HUES64 (cell line): Measurements from ENCODE around the gene SORCS3.

ENCODE experiments used
- H3K27ac ChIP-seq: 2 replicates; pipeline ENCODE4 v1.7.0; 2013; ENCODE audit warnings: low read depth, low read length, inconsistent platforms
- H3K27me3 ChIP-seq: 2 replicates; pipeline ENCODE4 v1.6.1; 2013; ENCODE audit warnings: mild to moderate bottlenecking, low read length; ENCODE audit not compliant: insufficient read depth
- H3K36me3 ChIP-seq: 2 replicates; pipeline ENCODE4 v1.6.1; 2013; ENCODE audit warnings: mild to moderate bottlenecking, low read length; ENCODE audit not compliant: insufficient read depth
- H3K4me1 ChIP-seq: 2 replicates; pipeline ENCODE4 v1.6.1; 2013; ENCODE audit warnings: mild to moderate bottlenecking, low read length, moderate library complexity; ENCODE audit not compliant: insufficient read depth
- H3K4me3 ChIP-seq: 2 replicates; pipeline ENCODE4 v1.5.1; 2013; ENCODE audit warnings: mild to moderate bottlenecking, low read length, moderate library complexity
- H3K9ac ChIP-seq: 2 replicates; pipeline ENCODE4 v1.6.1; 2013; ENCODE audit warnings: mild to moderate bottlenecking, low read depth, low read length
- H3K9me3 ChIP-seq: 2 replicates; pipeline ENCODE4 v1.6.1; 2013; ENCODE audit warnings: low read depth, low read length; ENCODE audit not compliant: insufficient read depth
- WGBS: fragments of 150-250, 120-280 bp; methylation state at CpG from one replicate; pipeline ENCODE4 v1.1.7; 2013; ENCODE audit warnings: missing lambda C conversion rate; 5-methylcytosine and 5-hydroxymethylcytosine counted together

Gene SORCS3

GRCh38 chr10:104741127-104741526 is 100.0 kb downstream of the SORCS3 start:
- H3K9me3 ChIP-seq = no peaks in the 10 kb centered on the region
- H3K4me1 ChIP-seq = no peaks in the 10 kb centered on the region
- no peaks in the 10 kb centered on the region for H3K27me3 ChIP-seq
- H3K27ac ChIP-seq = no peak overlapping the region
- WGBS = 95% methylated on average over 3 of the region's 3 CpGs
- no peak overlapping the region for H3K4me3 ChIP-seq
- H3K36me3 ChIP-seq = no peaks in the 10 kb centered on the region
- H3K9ac ChIP-seq = no peak overlapping the region

GRCh38 chr10:104744052-104744451 is 103.0 kb downstream of the SORCS3 start:
- Histone ChIP-seq H3K9ac (no peak overlapping the region), H3K27me3 (no peaks in the 10 kb centered on the region), H3K27ac (no peak overlapping the region), H3K36me3 (no peaks in the 10 kb centered on the region), H3K9me3 (no peaks in the 10 kb centered on the region), H3K4me1 (no peaks in the 10 kb centered on the region), H3K4me3 (no peak overlapping the region)
- WGBS = 100% methylated on average over 1 of the region's 1 CpG

GRCh38 chr10:104750291-104750690 is 109.2 kb downstream of the SORCS3 start:
- no peaks in the 10 kb centered on the region for H3K9me3 ChIP-seq
- H3K4me3 ChIP-seq = no peak overlapping the region
- no peaks in the 10 kb centered on the region for H3K36me3 ChIP-seq
- H3K27me3 ChIP-seq = no peaks in the 10 kb centered on the region
- H3K9ac ChIP-seq = no peak overlapping the region
- 88% methylated on average over 2 of the region's 2 CpGs for WGBS
- no peak overlapping the region for H3K27ac ChIP-seq
- no peaks in the 10 kb centered on the region for H3K4me1 ChIP-seq

DNA sequence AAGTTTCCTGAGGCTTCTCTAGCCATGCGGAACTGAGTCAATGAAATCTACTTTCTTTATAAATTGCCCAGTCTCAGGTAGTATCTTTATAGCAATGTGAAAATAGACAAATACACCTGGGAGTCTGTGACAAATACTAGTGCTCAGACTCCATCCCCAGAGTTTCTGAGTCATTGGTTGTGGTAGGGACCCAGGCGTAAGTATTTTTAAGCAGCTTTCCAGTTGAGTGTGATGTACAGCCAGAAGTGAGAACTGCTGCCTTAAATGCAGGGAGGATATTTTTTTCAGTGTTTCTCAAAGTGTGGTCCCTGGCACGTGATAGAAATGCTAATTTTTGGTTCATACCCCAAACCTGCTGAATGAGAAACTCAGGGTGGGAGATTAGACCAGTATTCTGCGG is 121.7 kb downstream of the SORCS3 start:
- H3K9me3 ChIP-seq = no peaks in the 10 kb centered on the region
- H3K27ac ChIP-seq = no peak overlapping the region
- peaks cover 6% of the 10 kb centered on the region; the same call in 1 of the 2 replicates for H3K4me1 ChIP-seq
- H3K36me3 ChIP-seq = no peaks in the 10 kb centered on the region
- WGBS = 88% methylated on average over 4 of the region's 4 CpGs
- no peak overlapping the region for H3K9ac ChIP-seq
- no peaks in the 10 kb centered on the region for H3K27me3 ChIP-seq
- H3K4me3 ChIP-seq = no peak overlapping the region

DNA sequence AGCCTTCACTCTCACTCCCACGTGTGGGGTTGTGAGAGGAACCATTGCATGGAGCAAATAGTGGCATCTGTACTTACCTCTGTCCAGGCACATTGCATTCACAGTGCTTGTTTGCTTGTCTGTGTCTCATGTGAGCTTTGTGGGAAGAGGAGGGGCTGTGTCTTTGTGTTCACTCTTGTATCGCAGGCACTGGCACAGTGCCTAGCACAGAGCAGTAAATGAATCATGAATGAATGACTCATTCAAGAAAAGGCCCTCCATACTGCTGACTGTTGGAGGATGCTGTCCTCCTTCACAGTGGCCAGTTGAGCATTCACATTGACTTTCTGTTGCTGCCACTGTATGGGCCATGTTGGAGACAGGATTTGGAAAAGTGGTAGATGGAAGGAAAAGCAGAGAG is 125.3 kb downstream of the SORCS3 start:
- H3K4me1 ChIP-seq = peaks cover 6% of the 10 kb centered on the region; the same call in 1 of the 2 replicates
- no peaks in the 10 kb centered on the region for H3K27me3 ChIP-seq
- no peak overlapping the region for H3K4me3 ChIP-seq
- H3K9ac ChIP-seq = no peak overlapping the region
- H3K9me3 ChIP-seq = no peaks in the 10 kb centered on the region
- no peaks in the 10 kb centered on the region for H3K36me3 ChIP-seq
- WGBS = 48% methylated on average over 2 of the region's 2 CpGs
- no peak overlapping the region for H3K27ac ChIP-seq

- no peak overlapping the region for H3K4me3 ChIP-seq
- H3K27me3 ChIP-seq = no peaks in the 10 kb centered on the region
- peaks cover 6% of the 10 kb centered on the region; the same call in 1 of the 2 replicates for H3K4me1 ChIP-seq
- no peaks in the 10 kb centered on the region for H3K36me3 ChIP-seq
- no peak overlapping the region for H3K9ac ChIP-seq
- H3K9me3 ChIP-seq = no peaks in the 10 kb centered on the region
- no peak overlapping the region for H3K27ac ChIP-seq
- WGBS = 45% methylated on average over 2 of the region's 2 CpGs
Measured at GRCh38 chr10:104767282-104767681, 126.2 kb downstream of the SORCS3 start.

DNA sequence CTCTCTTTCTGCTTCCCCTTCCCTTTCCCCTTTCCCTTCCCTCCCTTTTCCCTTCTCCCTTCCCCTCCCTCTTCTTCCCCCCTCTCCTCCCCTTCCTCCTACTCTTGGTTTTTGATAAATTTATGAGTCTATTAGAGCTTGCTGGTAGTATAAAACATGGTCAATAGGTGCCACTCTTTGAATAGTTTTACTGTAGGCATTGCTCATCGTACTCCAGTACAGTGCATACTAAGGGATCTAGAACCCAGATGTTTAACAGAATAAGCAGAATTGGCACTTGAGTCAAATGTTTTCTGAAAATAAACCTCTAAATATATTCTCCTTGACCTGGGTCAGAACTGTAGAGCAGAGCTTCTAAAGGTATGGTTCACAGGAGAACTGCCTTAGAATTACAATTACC is 126.7 kb downstream of the SORCS3 start:
- Histone ChIP-seq H3K27me3 (no peaks in the 10 kb centered on the region), H3K36me3 (no peaks in the 10 kb centered on the region), H3K27ac (no peak overlapping the region), H3K4me3 (no peak overlapping the region), H3K9ac (no peak overlapping the region), H3K9me3 (no peaks in the 10 kb centered on the region), H3K4me1 (peaks cover 6% of the 10 kb centered on the region; the same call in 1 of the 2 replicates)
- WGBS = 95% methylated on average over 1 of the region's 1 CpG

GRCh38 chr10:104773105-104773504 is 132.0 kb downstream of the SORCS3 start:
- Histone ChIP-seq H3K4me1 (no peaks in the 10 kb centered on the region), H3K9me3 (no peaks in the 10 kb centered on the region), H3K27ac (no peak overlapping the region), H3K36me3 (no peaks in the 10 kb centered on the region), H3K4me3 (no peak overlapping the region), H3K9ac (no peak overlapping the region), H3K27me3 (no peaks in the 10 kb centered on the region)
- WGBS = 85% methylated on average over 3 of the region's 3 CpGs

DNA sequence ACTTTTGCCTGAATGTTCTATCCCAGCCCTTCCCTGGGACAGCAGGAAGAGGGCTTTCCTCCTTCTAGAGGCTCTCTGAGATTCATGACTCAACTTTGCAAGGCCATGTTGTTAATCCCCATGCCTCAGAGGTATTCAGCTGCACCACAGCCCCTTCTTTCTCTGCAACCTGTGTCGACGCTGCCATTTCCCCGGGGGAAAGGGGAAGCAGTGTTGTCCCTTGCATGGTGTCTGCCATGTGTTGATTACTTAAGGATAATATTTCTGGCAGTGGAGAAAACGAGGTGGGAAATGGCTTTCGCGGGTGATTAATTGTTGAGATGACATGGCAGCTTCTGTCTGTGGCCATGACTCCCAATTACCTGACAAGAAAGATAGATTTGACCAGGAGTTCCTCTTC is 133.1 kb downstream of the SORCS3 start:
- H3K27ac ChIP-seq = no peak overlapping the region
- no peaks in the 10 kb centered on the region for H3K27me3 ChIP-seq
- no peaks in the 10 kb centered on the region for H3K4me1 ChIP-seq
- 83% methylated on average over 6 of the region's 6 CpGs for WGBS
- H3K4me3 ChIP-seq = no peak overlapping the region
- H3K9ac ChIP-seq = no peak overlapping the region
- H3K36me3 ChIP-seq = no peaks in the 10 kb centered on the region
- no peaks in the 10 kb centered on the region for H3K9me3 ChIP-seq

DNA sequence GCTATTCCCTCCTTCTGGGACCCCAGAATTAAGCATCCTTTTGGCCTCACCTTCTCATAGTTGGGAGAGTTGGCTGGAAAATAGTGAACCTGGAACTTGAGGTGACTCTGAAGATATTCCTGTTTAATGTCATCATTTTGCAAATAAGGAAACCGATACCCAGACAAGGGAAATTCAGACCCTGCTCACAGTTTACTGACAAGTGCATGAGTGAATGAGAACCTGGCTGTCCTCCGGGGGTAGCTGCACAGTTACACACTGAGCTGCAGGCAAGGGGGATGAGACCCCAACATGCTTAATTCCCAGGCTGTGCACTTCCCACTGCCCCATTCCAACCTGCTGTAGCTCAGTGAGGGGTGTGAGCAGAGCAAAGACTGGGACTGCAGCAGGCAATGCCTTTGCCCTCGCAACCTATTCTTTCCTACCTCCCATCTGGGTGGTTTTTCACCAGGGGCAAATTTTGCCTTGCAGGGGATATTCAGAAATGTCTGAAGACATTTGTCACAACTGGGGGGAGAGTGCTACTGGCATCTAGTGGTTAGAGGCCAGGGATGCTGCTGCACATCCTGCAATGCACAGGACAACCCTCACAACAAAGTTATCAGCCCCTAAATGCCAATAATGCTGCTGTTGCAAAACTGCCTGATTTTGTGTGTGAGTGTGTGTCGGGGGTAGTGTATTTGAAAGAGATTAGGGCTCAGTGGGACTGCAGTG is 136.2 kb downstream of the SORCS3 start:
- no peaks in the 10 kb centered on the region for H3K27me3 ChIP-seq
- no peak overlapping the region for H3K4me3 ChIP-seq
- no peaks in the 10 kb centered on the region for H3K36me3 ChIP-seq
- no peak overlapping the region for H3K27ac ChIP-seq
- 85% methylated on average over 4 of the region's 4 CpGs for WGBS
- H3K9me3 ChIP-seq = no peaks in the 10 kb centered on the region
- H3K4me1 ChIP-seq = no peaks in the 10 kb centered on the region
- H3K9ac ChIP-seq = no peak overlapping the region

DNA sequence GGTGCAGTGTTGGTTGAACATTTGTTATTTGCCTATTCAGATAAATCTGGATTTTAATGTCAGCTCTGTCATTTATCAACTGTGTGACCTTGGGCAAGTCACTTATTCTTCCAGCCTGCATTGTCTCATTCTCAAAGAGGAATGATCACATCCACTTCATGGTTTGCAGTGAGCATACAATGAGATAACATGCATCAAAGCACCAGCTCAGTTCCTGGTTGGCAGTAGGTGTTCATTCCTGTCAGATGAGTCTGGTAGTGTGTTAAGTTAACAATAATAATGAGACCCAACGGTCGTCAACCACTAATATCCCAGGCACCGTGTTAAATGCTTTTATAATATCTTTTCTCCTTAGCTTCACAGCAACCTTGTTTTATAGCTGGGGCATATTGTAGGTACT is 137.3 kb downstream of the SORCS3 start:
- Histone ChIP-seq H3K27me3 (no peaks in the 10 kb centered on the region), H3K36me3 (no peaks in the 10 kb centered on the region), H3K4me3 (no peak overlapping the region), H3K9ac (no peak overlapping the region), H3K27ac (no peak overlapping the region), H3K9me3 (no peaks in the 10 kb centered on the region), H3K4me1 (no peaks in the 10 kb centered on the region)
- WGBS = 100% methylated on average over 1 of the region's 3 CpGs

GRCh38 chr10:104779701-104780100 is 138.6 kb downstream of the SORCS3 start:
- no peak overlapping the region for H3K27ac ChIP-seq
- 90% methylated on average over 14 of the region's 14 CpGs for whole genome bisulfite sequencing
- no peaks in the 10 kb centered on the region for H3K36me3 ChIP-seq
- no peaks in the 10 kb centered on the region for H3K9me3 ChIP-seq
- H3K9ac ChIP-seq = no peak overlapping the region
- H3K4me1 ChIP-seq = no peaks in the 10 kb centered on the region
- H3K27me3 ChIP-seq = no peaks in the 10 kb centered on the region
- H3K4me3 ChIP-seq = no peak overlapping the region
